GM21529 (cell line): Measurements from ENCODE around the gene GRID1.
"Not testable (repeated sequence)": the region's sequence is repeated elsewhere in the genome, so short reads cannot be mapped to it uniquely, and the experiment has no call there.

Experiments
- ATAC-seq: cut with Tn5 transposase; IDR thresholded peaks from one replicate; pipeline ENCODE4 v1.9.1; 2021; ENCODE audit not compliant: unreplicated experiment

GRID1 gene

DNA sequence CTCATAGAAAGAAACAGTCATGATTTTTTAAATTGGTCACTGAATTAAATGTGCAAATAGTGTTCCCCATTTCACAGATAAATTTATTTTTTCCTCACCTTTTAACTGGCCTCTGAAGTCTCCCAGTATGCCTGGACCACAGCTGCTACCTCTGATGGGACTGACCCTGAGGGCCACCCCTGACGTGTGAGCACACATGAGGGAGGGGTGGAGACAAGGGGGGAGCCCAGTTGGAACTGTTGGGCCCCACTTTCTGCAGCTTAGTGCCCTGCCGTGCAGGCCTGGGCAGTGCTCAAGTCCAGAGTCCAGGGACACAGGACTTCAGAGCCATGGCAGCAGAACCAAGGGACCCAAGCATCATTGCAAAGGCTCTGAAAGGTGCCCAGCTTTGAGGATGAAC is 243.9 kb downstream of the GRID1 start:
- ATAC-seq = no peak

GRCh38 chr10:86121200-86121599 is 245.4 kb downstream of the GRID1 start:
- ATAC-seq = no peak

GRCh38 chr10:86117051-86117450 is 249.5 kb downstream of the GRID1 start:
- ATAC-seq = no peak

- no peak for ATAC-seq
Observed at GRCh38 chr10:86113983-86114382, 252.6 kb downstream of the GRID1 start.

- no peak for ATAC-seq
Observed at GRCh38 chr10:86113501-86113900, 253.1 kb downstream of the GRID1 start.

GRCh38 chr10:86113044-86113443 is 253.6 kb downstream of the GRID1 start:
- no peak for ATAC-seq

GRCh38 chr10:86111902-86112545 is 254.6 kb downstream of the GRID1 start:
- ATAC-seq = no peak

- peak; percentile 57 for ATAC-seq
Observed at GRCh38 chr10:86110156-86110786, 256.3 kb downstream of the GRID1 start.

DNA sequence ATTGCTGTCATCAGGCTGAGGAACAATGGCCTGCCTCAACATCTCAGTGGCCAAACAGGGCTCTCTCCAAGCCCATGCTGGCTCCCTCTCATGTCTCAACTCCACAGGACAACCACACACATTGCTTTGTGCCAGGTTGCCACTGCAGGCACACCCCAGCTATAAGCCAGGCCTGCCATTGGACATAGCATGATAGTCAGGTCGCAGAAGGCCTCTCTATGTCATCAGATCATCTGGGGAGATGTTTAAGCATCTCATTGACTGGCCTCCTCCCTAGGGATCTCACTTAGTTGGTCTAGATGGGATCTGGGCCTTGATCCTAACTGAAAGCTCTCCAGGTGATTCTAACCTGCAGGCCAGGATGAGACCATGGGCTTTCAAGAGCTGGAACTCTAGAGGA is 257.2 kb downstream of the GRID1 start:
- no peak for ATAC-seq

DNA sequence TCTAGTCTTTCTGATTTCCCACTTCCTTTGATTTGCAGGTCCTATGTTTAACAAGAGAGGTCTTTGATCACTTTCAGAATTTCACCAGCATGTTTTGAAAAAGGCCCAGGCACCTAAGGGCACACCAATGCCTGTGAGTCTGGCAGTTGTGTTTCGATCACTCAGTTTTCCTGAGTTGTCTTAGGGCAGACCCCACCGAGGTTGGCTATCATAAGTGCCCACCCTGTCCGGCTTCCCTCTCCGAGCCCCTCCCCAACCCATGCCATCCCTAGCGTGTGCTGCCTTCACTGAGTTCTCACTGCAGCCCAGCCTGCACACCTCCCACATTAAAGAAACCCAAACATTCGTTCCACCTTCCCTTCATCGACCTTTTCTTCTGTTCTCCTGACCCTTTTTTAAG is 257.9 kb downstream of the GRID1 start:
- ATAC-seq = no peak

- not testable (repeated sequence) for ATAC-seq
Observed at GRCh38 chr10:86107611-86108310, 258.8 kb downstream of the GRID1 start.

DNA sequence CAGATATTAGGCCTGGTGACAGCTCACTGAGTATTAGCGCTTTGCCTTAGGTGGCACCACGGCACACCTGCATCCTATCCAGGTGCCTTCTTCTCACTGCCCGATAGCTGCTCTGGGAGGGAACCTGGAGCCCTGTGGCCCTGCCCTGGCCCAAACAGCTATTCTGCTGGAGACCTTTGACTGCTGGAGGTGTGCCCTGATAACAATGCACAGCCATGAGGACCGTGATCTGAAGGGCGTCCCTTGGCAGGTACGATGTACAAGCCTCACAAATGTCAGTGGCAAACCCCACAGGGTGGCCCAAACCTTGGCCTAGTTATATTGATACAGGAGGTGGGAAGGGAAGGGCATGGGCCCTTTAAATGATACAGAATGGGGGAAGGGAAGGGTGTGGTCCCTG is 259.5 kb downstream of the GRID1 start:
- ATAC-seq = no peak

DNA sequence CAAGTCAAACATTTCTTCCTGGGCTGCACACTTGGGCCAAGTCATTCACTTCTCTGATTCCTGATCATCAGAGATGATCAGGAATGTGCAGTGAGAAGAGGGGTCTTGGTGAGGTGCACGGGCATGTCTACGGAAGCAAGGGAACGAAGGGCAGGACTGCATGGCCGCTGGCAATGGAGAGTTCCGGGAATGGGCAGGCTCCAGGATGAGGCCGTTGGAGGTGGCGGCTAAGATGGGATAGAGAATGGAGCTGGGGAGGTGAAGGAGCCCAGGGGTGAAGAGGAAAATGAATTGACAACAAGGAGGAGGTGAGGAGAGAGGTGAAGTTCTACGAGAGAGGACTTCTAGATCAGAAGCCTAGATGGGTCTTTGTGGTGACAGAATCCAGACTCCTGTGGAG is 260.0 kb downstream of the GRID1 start:
- ATAC-seq = no peak

DNA sequence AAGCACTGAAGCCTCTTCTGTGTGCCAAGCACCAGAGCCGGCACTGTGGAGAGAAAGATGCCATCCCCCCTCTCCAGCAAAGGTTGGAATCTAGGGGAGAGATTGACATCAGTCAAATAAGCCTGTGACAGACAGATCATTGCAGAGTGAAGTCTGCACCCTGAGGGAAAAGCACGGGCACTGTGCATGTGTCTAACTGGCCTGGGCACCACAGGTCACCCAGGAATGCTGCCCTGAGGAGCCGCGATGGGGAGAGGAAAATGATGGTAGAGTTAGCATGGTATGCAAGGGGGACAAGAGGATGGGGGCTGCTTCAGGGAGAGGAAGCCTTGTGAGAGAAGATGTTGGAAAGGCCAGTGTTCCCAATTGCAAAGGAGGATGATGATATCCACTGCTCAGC is 261.0 kb downstream of the GRID1 start:
- no peak for ATAC-seq

DNA sequence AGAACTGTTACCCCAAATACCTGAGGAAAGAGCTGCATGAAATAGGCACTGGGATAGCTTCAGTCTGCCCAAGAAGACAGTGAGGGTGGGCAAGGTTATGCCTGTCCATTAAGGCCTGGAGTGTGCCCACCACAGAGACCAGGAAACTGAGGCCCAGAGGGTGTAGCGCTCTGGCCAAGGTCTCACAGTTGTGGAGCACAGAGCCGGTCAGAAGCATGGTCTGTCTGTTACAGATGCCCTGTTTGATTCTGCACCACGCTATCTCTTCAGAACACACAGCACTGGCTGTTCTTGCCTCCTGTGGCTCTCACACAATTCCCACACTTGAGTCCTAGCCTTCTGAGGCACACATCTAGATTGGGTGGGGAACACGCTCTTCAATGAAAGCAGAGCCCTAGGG is 261.4 kb downstream of the GRID1 start:
- no peak for ATAC-seq

DNA sequence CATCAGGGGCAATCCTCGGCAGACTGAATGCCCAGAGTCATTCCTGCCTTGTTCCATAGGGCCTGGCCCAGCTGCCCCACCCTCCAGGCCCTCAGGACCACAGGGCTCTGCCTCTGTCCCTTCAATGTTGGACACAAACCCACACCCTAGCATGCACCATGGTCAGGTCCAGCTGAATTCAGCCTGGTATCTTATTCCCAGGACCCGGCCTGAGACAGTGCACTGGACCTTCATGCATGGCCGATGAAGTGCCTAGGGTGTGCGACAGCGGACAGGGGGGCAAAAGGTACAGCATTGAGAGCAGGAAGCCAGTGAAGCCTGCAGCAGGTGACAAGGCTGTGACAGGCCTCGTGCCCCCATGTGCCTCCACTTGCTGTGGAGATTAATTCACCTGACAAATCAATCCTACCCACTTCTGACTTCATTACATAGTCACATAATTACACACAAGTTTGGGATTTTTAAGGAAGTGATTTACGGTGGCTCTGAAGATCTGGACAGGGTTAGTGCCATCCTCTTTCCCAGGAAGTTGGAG is 261.9 kb downstream of the GRID1 start:
- ATAC-seq = no peak

DNA sequence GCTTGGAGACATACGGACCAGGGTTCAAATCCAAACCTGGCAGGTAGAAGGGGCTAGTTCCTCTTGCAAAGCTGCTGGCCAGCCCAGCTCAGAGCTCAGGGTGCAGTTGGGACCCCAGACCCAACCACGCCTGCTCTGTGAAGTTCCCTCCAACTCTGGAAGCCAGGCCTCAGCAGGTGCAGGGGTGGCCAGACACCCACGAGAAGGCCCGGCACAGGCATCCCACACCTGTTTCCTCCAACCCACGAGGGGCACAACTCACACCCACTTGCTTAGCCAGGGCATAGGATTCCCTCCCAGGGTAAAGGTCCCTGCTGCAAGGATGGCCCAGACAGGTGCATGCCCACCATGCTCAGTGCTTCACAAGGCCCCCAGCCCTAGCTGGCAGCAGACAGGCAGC is 262.4 kb downstream of the GRID1 start:
- ATAC-seq = no peak

- no peak for ATAC-seq
Observed at GRCh38 chr10:86103391-86104101, 263.0 kb downstream of the GRID1 start.

GRCh38 chr10:86102451-86102850 is 264.1 kb downstream of the GRID1 start:
- ATAC-seq = no peak

DNA sequence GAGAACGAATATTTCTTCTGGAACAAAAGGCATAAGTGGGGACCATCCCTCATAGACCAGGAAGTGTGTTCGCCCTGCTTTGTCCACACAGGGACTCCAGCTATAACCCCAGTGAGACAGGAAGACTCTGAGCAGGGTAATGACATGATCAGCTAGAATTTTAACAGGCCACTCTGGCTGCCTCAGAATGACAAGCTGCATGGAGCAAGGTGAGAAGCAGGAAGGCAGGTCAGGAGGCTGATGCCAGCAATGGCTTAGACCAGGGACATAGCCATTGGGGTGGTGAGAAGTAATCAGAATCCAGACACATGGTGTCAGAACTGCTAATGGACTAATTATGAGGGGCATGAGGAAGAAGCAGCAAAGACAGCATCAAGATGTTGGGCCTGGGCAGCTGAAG is 264.6 kb downstream of the GRID1 start:
- ATAC-seq = no peak

GRCh38 chr10:86100581-86101061 is 266.0 kb downstream of the GRID1 start:
- no peak for ATAC-seq
